OCI-LY7 (cell line): Measurements from ENCODE around the gene ID3. TPM values are rescaled to one million over a fixed set of nuclear protein-coding genes. Genes with fewer than 3 reads are reported as not detected.

Source experiments
- BruUV-seq: library from RNA; stranded (reverse); fragments of 400-500 nt; replicated peaks from 2 replicates; lab custom pipeline; 2021; lab: Mats Ljungman, UMichigan
- CTCF ChIA-PET: fragments of 300-600 bp; sonication (Branson Sonifier 250); formaldehyde crosslinking; loops from one replicate; lab custom pipeline; 2022; ENCODE audit warnings: antibody characterized with exemption; ENCODE audit not compliant: unreplicated experiment; lab: Charles Lee
- POLR2A ChIA-PET: fragments of 300-600 bp; sonication (Branson Sonifier 250); formaldehyde crosslinking; loops from one replicate; lab custom pipeline; 2022; ENCODE audit warnings: antibody characterized with exemption; lab: Charles Lee
- DNase-seq: peaks from one replicate; pipeline ENCODE4 v3.0.0-alpha.2; 2015; ENCODE audit warnings: low spot score
- H2AFZ ChIP-seq: fragments of 200-600 bp; sonication (generic), shearing (Covaris generic); 2 replicates; pipeline ENCODE4 v1.6.1; 2014; ENCODE audit warnings: mild to moderate bottlenecking, antibody characterized with exemption, low read length, moderate library complexity
- H3K27ac ChIP-seq: fragments of 200-600 bp; sonication (generic); 2 replicates; pipeline ENCODE4 v1.5.1; 2014; ENCODE audit warnings: mixed run types, low read depth, mild to moderate bottlenecking, moderate library complexity, low read length, inconsistent platforms; ENCODE audit not compliant: poor library complexity, severe bottlenecking
- H3K36me3 ChIP-seq: fragments of 200-600 bp; sonication (generic); 2 replicates; pipeline ENCODE4 v1.6.1; 2014; ENCODE audit warnings: mild to moderate bottlenecking, antibody characterized with exemption, low read length, moderate library complexity, mixed read lengths; ENCODE audit not compliant: insufficient read depth
- H3K4me1 ChIP-seq: fragments of 200-600 bp; sonication (generic); 2 replicates; pipeline ENCODE4 v1.5.1; 2014; ENCODE audit warnings: mild to moderate bottlenecking, low read length; ENCODE audit not compliant: insufficient read depth, poor library complexity, severe bottlenecking
- H3K4me2 ChIP-seq: fragments of 200-600 bp; sonication (generic); 2 replicates; pipeline ENCODE4 v1.6.1; 2014; ENCODE audit warnings: mild to moderate bottlenecking, low read length
- H3K4me3 ChIP-seq: fragments of 200-600 bp; sonication (generic); 2 replicates; pipeline ENCODE4 v1.5.1; 2014; ENCODE audit warnings: mild to moderate bottlenecking, low read depth, low read length; ENCODE audit not compliant: poor library complexity, severe bottlenecking
- H3K79me2 ChIP-seq: fragments of 200-600 bp; sonication (generic); 2 replicates; pipeline ENCODE4 v1.6.1; 2016; ENCODE audit warnings: low read depth, mild to moderate bottlenecking, low read length, moderate library complexity, mixed read lengths; ENCODE audit not compliant: insufficient read depth
- H3K9me2 ChIP-seq: fragments of 200-600 bp; sonication (generic); 2 replicates; pipeline ENCODE4 v1.6.1; 2016; ENCODE audit warnings: mild to moderate bottlenecking, low read length, mixed read lengths; ENCODE audit not compliant: insufficient read depth
- H3K9me3 ChIP-seq: fragments of 200-600 bp; sonication (generic); 2 replicates; pipeline ENCODE4 v1.6.1; 2014; ENCODE audit warnings: mild to moderate bottlenecking, mixed run types, low read length, mixed read lengths
- H4K20me1 ChIP-seq: fragments of 200-600 bp; sonication (generic); 2 replicates; pipeline ENCODE4 v1.6.1; 2014; ENCODE audit warnings: mild to moderate bottlenecking, antibody characterized with exemption, low read length, moderate library complexity, mixed read lengths; ENCODE audit not compliant: insufficient read depth
- EZH2phosphoT487 ChIP-seq: fragments of 200-600 bp; sonication (generic); IDR thresholded peaks from 2 replicates; pipeline ENCODE4 v1.6.1; 2018; ENCODE audit warnings: low read depth, borderline replicate concordance, mild to moderate bottlenecking, mixed run types, antibody characterized with exemption, low read length, moderate library complexity, mixed read lengths
- intact Hi-C: fragments of 100-400 bp; cut with micrococcal nuclease; formaldehyde crosslinking; loops from one replicate; pipeline ENCODE4 v1.10.0; 2022; ENCODE audit not compliant: unreplicated experiment
- total RNA-seq, 2 experiments: library from RNA; depleted of rRNA in 1 of 2; stranded (reverse); fragments of >200 nt in 1 of 2; shearing (Covaris generic) in 1 of 2; gene quantifications; 2 replicates each; pipeline ENCODE4 v1.2.3, GENCODE V29; 2014 to 2022
- TF ChIP-seq, protein P1 (sequence below): fragments of 200-600 bp; sonication (generic); conservative IDR thresholded peaks from 2 replicates; pipeline ENCODE4 v1.5.1; 2014; ENCODE audit warnings: mild to moderate bottlenecking, antibody characterized with exemption, low read length, moderate library complexity, mixed read lengths

The ID3 gene
- total RNA-seq, 2 experiments from 2014 or later: 629 to 1,658 TPM

GRCh38 chr1:23509896-23510295 is 49.4 kb downstream of the ID3 start:
- no peak overlapping the region for H3K4me3 ChIP-seq
- H3K27ac ChIP-seq: no peak overlapping the region
- H3K4me2 ChIP-seq: no peak overlapping the region
- intact Hi-C loops: no loop called here
- no peaks in the 10 kb centered on the region for H3K4me1 ChIP-seq
- H3K9me3 ChIP-seq: no peaks in the 10 kb centered on the region
- TF ChIP-seq EZH2phosphoT487: no peak
- TF ChIP-seq, protein P1, sequence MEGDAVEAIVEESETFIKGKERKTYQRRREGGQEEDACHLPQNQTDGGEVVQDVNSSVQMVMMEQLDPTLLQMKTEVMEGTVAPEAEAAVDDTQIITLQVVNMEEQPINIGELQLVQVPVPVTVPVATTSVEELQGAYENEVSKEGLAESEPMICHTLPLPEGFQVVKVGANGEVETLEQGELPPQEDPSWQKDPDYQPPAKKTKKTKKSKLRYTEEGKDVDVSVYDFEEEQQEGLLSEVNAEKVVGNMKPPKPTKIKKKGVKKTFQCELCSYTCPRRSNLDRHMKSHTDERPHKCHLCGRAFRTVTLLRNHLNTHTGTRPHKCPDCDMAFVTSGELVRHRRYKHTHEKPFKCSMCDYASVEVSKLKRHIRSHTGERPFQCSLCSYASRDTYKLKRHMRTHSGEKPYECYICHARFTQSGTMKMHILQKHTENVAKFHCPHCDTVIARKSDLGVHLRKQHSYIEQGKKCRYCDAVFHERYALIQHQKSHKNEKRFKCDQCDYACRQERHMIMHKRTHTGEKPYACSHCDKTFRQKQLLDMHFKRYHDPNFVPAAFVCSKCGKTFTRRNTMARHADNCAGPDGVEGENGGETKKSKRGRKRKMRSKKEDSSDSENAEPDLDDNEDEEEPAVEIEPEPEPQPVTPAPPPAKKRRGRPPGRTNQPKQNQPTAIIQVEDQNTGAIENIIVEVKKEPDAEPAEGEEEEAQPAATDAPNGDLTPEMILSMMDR: no peak
- ChIA-PET POLR2A (no interaction called here), CTCF (no interaction called here)
- DNase-seq: no peak
- H3K36me3 ChIP-seq: peaks cover 100% of the 10 kb centered on the region
- no peaks in the 10 kb centered on the region for H3K9me2 ChIP-seq
- BruUV-seq: no TSS peak
- H4K20me1 ChIP-seq: no peaks in the 10 kb centered on the region
- H2AFZ ChIP-seq: no peak overlapping the region
- H3K79me2 ChIP-seq: peaks cover 12% of the 10 kb centered on the region; the same call in 1 of the 2 replicates

Other genes with a start within 250 kb of the ID3 start
- gene HNRNPR, start 215.2 kb downstream of the ID3 start, total RNA-seq (2014; rRNA removed; shearing (Covaris generic)): 193 and 260 TPM in 2 replicates
- gene HNRNPR, start 215.2 kb downstream of the ID3 start, total RNA-seq (2022): 282 and 298 TPM in 2 replicates
- 4.7 and 5.0 TPM in 2 replicates for gene ZNF436, start 189.7 kb downstream of the ID3 start, total RNA-seq (2014; rRNA removed; shearing (Covaris generic))
- gene ZNF436, start 189.7 kb downstream of the ID3 start, total RNA-seq (2022): 6.4 and 7.6 TPM in 2 replicates
- 0.21 TPM in 1 of 2 replicates, not detected in the other for gene TCEA3, start 134.8 kb downstream of the ID3 start, total RNA-seq (2014; rRNA removed; shearing (Covaris generic))
- not detected in 2 replicates for gene TCEA3, start 134.8 kb downstream of the ID3 start, total RNA-seq (2022)
- gene ASAP3, start 75.3 kb downstream of the ID3 start, total RNA-seq (2014; rRNA removed; shearing (Covaris generic)): 5.4 and 5.9 TPM in 2 replicates
- gene ASAP3, start 75.3 kb downstream of the ID3 start, total RNA-seq (2022): 14.9 and 18.0 TPM in 2 replicates
- 176 and 203 TPM in 2 replicates for gene E2F2, start 28.3 kb downstream of the ID3 start, total RNA-seq (2014; rRNA removed; shearing (Covaris generic))
- gene E2F2, start 28.3 kb downstream of the ID3 start, total RNA-seq (2022): 212 and 224 TPM in 2 replicates
- 1,891 and 2,496 TPM in 2 replicates for gene RPL11, start 132.3 kb upstream of the ID3 start, total RNA-seq (2014; rRNA removed; shearing (Covaris generic))
- gene RPL11, start 132.3 kb upstream of the ID3 start, total RNA-seq (2022): 1,767 and 1,774 TPM in 2 replicates
- 24.7 and 29.1 TPM in 2 replicates for gene ELOA, start 184.0 kb upstream of the ID3 start, total RNA-seq (2014; rRNA removed; shearing (Covaris generic))
- gene ELOA, start 184.0 kb upstream of the ID3 start, total RNA-seq (2022): 35.8 and 41.0 TPM in 2 replicates
- gene PITHD1, start 218.9 kb upstream of the ID3 start, total RNA-seq (2014; rRNA removed; shearing (Covaris generic)): 89.9 and 90.8 TPM in 2 replicates
- 63.6 and 67.2 TPM in 2 replicates for gene PITHD1, start 218.9 kb upstream of the ID3 start, total RNA-seq (2022)
- gene LYPLA2, start 231.6 kb upstream of the ID3 start, total RNA-seq (2014; rRNA removed; shearing (Covaris generic)): 65.1 and 91.2 TPM in 2 replicates
- gene LYPLA2, start 231.6 kb upstream of the ID3 start, total RNA-seq (2022): 66.5 and 68.3 TPM in 2 replicates
- 17.9 and 19.6 TPM in 2 replicates for gene GALE, start 241.3 kb upstream of the ID3 start, total RNA-seq (2014; rRNA removed; shearing (Covaris generic))
- gene GALE, start 241.3 kb upstream of the ID3 start, total RNA-seq (2022): 16.0 and 16.8 TPM in 2 replicates